ENCODE results near the gene MYF5.
"Not testable (repeated sequence)": the region's sequence is repeated elsewhere in the genome, so short reads cannot be mapped to it uniquely, and the experiment has no call there.

Gene MYF5
- total RNA-seq, result 0 reads per million in 4 donors

DNA sequence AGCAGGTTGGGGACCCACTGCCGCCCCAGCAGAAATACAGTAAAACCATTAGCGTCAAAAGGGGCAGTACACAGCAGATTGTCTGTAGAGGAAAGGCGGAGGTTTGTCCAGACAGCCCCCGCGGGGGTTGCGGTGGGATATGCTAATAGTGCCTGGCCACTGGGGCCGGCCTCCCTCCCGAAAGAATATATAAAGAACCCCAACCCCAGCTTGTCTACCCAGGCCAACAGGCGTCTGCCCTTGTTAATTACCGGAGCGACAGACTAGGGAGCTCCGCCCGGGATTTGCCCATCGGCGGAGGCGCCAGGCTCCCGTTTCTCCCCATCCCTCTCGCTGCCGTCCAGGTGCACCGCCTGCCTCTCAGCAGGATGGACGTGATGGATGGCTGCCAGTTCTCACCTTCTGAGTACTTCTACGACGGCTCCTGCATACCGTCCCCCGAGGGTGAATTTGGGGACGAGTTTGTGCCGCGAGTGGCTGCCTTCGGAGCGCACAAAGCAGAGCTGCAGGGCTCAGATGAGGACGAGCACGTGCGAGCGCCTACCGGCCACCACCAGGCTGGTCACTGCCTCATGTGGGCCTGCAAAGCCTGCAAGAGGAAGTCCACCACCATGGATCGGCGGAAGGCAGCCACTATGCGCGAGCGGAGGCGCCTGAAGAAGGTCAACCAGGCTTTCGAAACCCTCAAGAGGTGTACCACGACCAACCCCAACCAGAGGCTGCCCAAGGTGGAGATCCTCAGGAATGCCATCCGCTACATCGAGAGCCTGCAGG, at the start of gene MYF5:
Gene MYF5, plus strand, starts transcription at position 217 of the 774 bp plus-strand sequence. Its CDS starts 152 bp downstream, at position 369.
- DNase-seq, result no peak

DNA sequence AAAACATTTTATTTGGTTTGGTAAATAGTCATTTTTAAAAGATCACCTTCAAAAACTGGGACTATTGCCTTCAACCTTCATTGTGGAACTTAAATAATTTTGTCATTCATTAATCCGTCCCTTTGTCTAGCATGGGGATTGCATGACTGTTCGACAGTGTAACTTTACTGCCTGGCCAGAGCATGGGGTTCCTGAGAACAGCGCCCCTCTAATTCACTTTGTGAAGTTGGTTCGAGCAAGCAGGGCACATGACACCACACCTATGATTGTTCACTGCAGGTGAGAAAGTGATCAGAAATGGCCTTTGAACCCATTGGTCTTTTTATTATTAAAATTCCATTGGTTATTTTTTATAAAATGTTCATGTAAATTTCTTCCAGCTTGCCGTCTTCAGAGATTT, 46.5 kb upstream of the MYF5 start:
- no peak for DNase-seq

DNA sequence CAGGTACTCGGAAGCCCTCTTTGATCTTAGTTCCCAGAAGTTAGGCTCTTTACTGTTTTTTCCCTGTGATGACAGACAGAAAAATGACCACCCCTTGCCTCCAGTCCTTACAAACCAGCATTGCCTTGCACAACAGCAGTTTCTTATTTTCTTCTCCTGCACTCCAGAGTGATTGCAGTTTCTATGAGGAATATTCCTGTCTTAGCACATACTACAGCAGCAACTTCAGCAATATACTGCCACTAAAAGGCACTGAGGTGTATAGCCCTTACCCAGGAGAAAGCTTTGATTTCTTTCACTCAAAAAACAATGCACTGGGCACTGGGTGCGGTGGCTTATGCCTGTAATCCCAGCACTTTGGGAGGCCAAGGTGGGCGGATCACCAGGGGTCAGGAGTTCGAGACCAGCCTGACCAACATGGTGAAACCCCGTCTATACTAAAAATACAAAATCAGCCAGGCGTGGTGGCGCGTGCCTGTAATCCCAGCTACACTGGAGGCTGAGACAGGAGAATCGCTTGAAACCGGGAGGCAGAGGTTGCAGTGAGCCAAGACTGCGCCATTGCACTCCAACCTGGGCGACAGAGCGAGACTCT, 40.6 kb upstream of the MYF5 start:
- not testable (repeated sequence) for DNase-seq

DNA sequence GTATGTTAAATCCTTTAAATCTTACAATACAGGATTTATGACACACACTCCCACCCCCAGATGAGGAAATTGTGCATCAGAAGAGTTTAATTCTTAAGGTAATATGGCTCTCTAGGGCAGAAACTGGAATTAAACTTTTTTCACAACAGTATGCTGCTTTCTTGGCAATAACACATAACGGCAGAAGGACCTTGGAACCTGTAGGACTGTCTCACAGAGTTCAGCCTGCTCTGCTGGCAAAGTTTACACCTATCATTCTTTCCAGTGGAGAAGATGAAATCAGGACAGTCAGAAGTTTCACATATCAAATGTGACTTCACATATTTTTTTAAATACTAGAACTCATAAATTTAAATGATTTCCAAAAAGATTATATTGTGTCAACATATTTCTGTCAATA, 39.9 kb upstream of the MYF5 start:
- no peak for DNase-seq

DNA sequence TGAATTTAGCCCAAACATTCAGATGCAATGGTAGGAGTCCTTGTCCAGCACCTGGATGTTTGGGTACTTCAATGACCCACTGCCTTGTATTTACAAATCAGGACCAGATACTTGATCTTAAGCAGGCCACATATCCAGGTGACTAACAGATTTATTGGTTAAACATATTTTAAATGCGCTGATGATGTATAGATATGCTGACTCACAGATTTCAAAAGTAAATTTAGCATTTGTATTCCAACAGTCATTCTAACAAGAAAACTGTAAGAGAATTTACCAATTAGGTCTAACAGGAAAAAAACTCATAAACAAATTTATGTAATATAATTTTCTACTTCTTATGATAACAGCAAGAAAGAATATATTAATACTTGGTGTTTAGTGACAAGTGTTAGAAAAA, 38.7 kb upstream of the MYF5 start:
- DNase-seq, result no peak

DNA sequence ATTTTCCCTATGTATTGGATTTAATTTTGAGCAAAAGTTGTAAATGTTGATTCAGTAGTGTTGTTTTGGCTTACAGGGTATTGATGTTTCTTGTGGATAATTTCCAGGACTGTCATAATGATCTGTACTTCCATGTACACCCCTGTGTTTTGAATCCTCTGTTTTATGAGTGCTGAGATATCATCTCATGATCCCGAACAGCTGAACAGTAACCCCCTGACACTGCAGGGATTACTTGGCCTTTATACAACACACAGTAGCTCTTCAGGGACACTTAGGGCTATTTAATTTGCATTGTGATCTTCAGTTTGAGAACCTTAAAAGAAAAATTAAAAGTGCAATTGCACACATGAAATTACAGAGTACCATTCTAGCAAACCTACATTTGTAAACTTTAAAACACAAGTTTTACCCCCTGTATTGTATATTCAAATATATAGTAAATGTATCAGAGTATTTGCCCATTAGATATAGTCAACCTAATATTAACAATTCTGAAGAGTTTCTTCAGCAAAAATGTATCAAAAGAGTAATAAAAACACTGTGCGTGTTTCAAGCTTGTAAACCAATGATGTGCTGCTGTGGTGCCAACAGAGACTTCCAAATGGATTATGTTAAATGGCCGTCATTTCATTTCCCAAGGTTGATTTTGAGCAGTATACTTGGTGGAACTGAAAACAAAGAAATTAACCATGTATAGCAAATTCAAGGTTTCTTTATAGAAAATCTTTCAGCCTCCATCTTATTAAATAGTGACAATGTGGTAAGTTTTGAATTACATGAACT, 37.2 kb upstream of the MYF5 start:
- no peak for DNase-seq

DNA sequence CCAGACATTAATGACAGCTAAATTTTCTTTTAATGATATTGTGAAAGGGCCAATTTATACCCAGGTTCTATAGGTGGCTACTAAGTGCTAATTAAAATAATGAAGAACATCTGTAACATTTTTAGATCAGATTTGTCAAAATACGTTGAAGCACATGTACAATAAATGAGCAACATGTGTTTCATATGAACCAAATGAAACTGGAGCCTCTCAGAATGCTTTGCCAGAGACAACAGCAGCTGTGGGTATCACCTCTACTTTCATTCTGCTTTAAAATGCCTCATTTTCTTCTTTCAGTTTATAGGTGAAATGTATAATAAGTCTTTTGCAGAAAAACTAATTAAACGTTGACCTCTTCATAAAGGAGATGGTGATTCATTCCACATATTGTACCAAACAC, 35.4 kb upstream of the MYF5 start:
- no peak for DNase-seq

DNA sequence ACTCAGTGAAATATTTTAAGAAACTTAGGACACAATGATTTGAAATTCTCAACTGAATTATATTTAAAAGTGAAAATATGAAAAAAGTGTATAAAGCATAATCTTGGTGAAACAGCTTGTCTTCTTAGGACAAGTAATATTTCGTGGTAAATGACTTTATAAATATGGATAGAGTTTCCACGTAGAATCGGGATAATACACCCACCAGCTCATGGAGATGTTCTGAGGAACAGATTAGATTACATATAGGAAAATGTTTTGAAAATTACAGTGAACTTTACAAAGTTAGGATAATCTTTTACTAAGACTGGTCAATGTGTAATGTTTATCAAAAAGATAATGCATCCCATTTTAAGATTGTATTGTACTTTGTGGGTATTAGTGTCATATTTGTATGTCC, 34.9 kb upstream of the MYF5 start:
- no peak for DNase-seq

DNA sequence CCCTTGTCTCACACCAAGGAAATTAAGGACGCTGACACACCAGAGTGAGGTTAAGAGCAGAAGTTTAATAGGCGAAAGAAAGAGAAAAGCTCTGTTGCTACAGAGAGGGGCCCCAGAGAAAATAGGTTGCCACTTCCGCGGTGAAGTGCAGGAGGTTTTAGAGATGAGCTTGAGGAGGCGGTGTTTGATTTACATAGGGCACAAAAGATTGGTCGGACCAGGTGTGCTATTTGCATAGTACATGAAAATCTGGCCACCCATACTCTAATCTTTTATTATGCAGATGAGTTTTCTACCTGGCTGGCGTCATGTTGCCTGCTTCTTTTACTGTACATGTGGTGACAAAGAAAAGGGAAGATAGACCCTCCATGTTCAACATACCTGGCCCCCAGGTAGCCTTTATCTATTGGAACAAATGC, 32.6 kb upstream of the MYF5 start:
- no peak for DNase-seq

DNA sequence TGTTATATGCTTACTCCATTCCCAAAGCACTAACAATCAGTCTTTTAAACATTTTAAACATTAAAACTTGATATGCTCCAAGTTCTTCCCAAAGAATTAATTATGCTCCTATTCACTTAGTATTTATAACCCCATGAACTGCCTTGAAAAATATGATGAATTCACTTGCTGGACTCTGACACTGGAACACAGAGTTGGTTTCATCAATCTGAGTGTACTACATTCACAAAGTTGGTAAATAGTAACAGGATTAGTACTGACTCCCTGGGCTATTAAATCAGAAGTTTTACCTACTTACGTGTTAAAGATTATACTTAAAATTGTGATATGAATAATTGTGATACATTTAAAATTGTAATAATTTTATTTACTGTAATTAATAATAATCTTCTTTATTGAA, 26.6 kb upstream of the MYF5 start:
- no peak for DNase-seq

DNA sequence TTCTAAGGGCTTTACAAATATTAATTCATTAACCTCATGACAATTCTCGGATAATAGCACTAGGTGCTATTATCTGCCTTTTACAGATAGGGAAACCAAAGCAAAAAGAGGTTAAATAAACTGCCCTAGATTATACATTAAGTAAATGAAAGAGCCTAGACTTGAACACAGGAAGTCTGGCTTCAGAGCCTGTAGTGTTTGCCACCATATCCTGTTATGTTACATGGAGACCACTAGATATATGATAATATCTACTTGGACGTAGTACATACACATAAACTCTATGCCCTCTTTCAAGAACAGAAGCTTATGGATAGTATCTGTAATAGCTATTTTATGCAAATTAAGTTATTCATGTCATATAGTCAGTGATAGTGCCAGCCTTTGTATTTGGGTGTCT, 26.2 kb upstream of the MYF5 start:
- no peak for DNase-seq

DNA sequence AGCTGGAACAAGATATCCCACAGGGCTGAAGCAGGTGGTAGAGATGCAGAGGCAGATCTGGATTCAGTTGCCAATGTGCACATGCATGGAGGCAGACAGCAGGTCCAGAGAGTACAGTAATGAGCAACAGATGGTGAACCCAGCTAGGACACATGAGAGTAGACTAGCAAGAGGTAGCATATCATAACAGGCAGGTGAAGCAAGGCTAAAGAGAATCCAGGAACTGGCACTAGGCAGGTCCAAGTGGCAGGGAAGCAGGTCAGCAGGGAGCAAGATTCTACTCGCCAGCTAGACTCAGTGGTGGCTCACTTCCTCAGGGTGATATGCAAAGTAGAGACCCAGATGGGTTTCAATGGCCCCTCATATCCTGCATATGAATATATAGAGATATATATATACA, 24.6 kb upstream of the MYF5 start:
- DNase-seq, result no peak

DNA sequence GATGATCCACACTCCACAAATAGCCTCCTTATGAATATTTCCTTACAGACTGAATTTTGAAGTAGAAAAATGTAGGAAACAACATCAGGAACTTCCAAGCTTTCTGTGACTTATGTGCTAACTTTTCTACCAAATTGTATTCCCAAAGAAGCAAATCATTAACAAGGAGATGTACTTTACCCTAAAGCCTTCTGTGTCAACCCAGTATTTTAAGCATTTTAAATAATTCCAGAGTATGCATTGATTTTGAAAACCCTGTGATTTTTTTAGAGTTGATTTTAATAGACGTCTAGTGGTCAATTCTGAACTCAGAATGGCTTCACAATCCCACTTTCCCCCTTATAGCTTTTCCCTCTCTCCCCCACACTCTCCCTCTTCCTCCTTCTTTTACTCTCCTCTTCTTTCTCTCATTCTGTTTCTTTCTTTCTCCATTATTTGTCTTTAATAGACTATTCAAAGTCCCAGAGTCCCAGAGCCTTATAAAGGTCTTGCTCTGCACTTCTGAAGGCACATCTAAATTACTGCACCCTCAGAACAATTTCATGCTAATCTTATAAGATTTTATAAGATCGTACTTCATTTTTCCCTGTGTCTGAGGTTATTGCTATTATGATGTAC, 19.3 kb upstream of the MYF5 start:
- DNase-seq, result no peak

DNA sequence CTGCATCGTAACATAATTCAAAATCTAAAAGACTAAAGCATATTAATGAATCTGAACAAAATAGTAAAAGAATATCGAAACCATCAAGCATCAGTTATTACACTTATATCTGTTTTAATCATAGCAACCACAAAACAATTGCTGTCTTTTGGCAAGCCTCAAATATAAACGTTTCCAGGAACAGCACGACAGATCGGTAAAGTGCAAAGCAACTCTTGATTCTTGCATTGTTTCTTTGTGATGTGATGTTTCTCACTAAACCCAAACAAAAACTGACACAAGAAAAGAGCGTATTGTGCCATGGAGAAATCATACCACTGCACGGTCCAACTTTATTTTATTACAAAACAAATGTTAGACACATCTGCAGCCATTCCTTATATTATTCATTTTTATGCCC, 18.5 kb upstream of the MYF5 start:
- DNase-seq, result no peak

DNA sequence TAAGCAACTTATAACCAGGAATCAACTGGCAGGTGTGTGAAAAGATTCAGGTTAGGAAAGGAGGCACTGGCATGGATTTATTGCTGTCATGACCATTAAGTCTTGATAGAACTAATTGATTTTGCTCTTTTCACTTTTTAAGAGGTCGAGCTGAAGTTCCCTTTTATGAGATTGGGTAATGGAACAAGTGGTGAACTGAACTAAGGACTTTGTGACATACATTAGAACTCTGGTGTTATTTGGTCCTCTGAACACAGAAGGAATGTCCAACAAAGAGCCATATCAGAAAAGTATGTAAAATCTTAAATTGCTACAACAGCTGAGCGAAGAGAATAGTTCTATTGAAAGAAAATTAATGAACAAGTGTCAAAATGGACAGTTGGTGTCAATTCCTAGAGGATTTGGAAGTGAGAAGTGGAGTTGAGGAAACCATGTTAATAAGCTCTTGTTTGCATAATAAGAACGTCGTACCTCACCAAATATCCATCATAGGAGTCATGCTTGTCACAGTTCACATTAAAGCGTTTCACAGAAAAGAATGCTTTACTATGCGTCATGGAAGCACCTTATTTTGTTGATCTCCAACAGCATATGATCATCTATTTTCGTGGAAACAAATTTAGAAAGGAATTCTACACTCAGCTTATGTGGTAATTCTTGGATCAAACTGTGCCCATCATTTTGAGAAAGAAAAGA, 17.7 kb upstream of the MYF5 start:
- DNase-seq, result no peak

DNA sequence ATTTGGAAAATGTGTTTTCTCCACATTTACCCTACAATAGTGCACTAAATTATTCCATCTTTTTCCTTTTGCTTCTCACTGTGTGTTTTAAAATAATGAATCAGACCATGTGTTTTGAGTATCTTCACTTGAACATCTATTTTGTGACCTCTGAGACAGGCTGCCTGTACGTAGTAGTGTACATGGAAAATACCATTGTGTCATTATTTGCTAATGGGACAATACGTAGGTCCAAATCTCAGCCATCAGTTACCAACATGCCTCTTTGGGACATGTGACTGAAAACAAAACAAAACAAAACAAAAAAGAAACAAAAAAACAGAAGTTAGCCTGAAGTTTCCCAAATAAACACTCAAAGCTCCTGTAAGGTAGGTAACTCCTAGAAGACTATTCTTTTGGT, 16.4 kb upstream of the MYF5 start:
- DNase-seq, result no peak

DNA sequence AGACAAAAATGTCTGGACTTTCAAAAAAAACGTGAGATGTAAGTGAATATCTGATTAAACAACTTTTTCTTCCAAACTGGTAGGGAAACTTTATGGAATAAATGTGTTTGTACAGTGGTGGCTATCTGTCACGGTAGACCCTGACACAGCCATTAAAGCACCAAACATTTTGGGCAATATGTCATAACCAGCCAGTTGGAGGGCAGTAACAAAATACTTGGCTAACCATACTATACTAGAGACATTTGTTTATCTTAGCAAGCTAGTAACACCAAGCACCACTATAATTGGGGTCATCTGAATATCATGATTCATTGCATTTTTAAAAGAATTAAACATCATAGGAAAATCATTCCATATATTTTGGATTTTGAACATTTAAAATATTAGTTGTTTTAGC, 15.3 kb upstream of the MYF5 start:
- DNase-seq, result no peak

DNA sequence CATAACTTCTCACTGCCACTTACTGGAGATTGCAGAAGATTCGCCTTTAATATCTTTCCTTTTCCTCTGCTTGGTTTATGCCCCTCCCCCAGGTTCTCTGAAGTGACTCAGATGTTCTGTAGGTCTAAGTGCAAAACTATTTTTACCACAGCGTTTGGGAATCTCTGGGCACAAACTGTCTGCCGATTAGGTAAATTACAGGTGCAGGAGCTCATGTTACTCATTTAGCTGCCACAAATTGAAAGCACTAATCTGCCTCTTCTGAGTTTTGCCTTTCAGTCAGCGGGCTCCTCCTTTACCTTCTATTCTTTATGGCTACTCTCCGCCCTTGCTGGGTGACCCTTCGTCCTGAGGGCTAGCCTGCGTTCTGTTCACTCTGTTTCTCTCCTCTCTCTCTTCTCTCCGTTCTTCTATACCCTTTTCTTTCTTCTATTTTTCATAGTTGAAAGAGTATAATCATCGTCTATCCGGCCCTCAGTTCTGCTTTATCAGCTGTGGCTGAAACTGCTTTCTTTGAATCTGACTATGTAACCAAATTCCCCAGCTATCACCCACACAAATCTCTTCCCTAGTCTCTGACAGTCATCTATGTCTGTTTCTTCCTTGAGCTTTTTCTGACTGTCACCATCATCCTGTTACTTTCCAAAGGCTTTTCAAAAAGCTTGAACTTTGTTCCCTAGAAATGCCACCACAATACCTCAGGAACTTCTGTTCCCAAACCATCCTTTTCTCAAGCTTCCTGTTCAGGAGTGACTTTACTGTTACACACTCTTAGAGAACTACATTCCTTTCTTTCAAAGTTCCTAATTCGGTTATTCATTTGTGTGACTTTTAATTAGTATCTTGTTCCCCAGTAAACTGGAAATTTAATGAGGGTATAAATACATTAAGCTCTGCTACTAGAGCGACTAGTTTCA, 13.6 kb upstream of the MYF5 start:
- no peak for DNase-seq

DNA sequence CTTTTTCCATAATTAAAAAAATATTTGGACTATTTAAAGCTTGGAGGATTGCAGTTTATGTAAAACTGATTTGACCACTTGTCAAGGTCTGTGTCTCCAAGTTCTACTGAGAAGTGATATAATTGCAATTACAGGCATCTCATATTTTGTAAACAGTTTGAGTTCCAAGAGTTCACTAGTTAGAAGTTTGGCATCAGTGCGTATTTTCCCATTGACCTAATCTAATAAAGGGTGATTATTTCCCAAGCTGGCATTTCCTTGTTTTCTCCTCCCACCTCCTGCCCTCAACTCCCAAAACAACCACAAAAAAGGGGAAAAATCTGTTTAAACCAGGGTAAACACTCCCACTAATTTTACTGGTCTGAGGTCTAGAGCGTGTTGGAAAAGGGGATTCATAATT, 12.3 kb upstream of the MYF5 start:
- no peak for DNase-seq

DNA sequence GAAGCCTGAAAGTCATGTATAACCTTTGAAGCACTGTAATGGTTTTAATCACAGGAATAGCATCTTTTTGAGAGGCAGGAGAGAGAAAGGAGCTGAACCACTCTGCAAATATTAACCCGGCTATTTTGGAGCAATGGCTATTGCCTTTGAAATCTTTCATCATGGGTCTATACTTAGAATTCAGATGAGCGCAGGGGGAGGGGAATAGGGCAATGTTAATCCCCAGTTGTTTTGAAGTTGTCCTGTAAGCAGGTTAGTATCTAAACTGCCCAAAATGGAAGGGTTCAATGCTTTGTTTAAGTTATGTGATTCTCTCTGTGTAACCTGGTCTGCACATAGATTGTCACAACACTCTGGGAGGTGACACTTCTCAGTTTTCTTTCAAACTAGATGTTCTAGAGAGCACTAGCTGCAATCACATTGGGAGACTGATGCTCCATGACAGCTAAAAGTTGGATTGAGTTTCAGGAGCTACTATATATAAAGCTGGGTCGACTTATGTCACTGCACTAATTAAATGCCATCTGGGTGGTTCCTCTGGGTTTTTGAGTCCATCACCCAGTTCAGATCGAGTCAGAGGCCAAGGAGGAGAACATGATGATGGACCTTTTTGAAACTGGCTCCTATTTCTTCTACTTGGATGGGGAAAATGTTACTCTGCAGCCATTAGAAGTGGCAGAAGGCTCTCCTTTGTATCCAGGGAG, 9.4 kb upstream of the MYF5 start, which contains the start of gene MYF6:
Gene MYF6, plus strand, starts transcription at position 509 of the 704 bp plus-strand sequence. Its CDS starts 86 bp downstream, at position 595.
- DNase-seq, result no peak

DNA sequence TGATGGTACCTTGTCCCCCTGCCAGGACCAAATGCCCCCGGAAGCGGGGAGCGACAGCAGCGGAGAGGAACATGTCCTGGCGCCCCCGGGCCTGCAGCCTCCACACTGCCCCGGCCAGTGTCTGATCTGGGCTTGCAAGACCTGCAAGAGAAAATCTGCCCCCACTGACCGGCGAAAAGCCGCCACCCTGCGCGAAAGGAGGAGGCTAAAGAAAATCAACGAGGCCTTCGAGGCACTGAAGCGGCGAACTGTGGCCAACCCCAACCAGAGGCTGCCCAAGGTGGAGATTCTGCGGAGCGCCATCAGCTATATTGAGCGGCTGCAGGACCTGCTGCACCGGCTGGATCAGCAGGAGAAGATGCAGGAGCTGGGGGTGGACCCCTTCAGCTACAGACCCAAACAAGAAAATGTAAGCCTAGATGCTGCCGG, 8.9 kb upstream of the MYF5 start:
- DNase-seq, result no peak
